ENCODE results near the gene GALNT9. TPM values are rescaled to one million over a fixed set of nuclear protein-coding genes. Genes with fewer than 3 reads are reported as not detected.

Gene GALNT9
- polyA plus RNA-seq, 1 donor from 2014 or later = 13.5 TPM

DNA sequence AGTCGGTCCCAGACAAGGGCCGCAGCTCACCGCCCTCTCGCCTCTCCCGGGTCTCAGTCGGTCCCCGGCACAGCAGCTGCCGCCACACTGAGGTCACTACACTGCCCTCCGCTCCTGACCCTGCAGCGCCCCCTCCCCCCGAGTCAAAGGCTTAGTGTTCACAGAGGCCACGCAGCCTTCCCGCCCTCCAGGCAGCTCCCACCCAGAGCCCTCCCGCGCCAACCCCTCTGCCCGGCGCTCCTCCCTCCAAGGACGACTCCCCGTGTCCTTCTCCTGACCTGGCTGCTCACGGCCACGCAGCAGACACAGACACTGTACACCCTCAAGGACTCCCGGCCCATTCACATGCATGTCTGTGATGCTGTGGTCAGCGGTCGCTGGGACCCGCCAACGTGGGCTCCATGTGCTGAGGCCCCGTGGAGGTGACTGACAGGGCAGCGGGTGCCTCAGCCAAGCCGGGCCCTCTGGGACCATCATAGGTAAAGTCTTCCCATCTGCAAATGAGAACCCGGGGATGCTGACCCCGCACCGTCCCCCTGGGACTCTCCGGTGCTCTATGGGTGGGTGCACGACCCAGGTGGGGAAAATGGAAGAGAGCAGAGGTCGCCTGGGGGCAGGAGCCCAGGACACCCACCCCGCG, 16.3 kb upstream of the GALNT9 start:
- no peak overlapping the region for H3K4me3 ChIP-seq (ENCODE audit: low read length)
- TF ChIP-seq TAF1 (IDR thresholded peaks at IDR 0.05; ENCODE audit: low read depth) (no peak), SMC3 (conservative IDR thresholded peaks at IDR 0.05; ENCODE audit: poor library complexity) (no peak), EP300 (conservative IDR thresholded peaks at IDR 0.05; ENCODE audit: poor library complexity, severe bottlenecking) (no peak), POLR2AphosphoS5 (IDR thresholded peaks at IDR 0.05) (no peak), RAD21 (conservative IDR thresholded peaks at IDR 0.05) (no peak), MXI1 (conservative IDR thresholded peaks at IDR 0.05; ENCODE audit: poor library complexity, severe bottlenecking) (no peak), EZH2 (IDR thresholded peaks at IDR 0.05; ENCODE audit: borderline replicate concordance, insufficient read depth, low read length, poor library complexity, severe bottlenecking) (no peak)
- TF ChIP-seq, protein P1, sequence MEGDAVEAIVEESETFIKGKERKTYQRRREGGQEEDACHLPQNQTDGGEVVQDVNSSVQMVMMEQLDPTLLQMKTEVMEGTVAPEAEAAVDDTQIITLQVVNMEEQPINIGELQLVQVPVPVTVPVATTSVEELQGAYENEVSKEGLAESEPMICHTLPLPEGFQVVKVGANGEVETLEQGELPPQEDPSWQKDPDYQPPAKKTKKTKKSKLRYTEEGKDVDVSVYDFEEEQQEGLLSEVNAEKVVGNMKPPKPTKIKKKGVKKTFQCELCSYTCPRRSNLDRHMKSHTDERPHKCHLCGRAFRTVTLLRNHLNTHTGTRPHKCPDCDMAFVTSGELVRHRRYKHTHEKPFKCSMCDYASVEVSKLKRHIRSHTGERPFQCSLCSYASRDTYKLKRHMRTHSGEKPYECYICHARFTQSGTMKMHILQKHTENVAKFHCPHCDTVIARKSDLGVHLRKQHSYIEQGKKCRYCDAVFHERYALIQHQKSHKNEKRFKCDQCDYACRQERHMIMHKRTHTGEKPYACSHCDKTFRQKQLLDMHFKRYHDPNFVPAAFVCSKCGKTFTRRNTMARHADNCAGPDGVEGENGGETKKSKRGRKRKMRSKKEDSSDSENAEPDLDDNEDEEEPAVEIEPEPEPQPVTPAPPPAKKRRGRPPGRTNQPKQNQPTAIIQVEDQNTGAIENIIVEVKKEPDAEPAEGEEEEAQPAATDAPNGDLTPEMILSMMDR (IDR thresholded peaks at IDR 0.05; ENCODE audit: poor library complexity, severe bottlenecking) = no peak
- TF ChIP-seq, protein P2, sequence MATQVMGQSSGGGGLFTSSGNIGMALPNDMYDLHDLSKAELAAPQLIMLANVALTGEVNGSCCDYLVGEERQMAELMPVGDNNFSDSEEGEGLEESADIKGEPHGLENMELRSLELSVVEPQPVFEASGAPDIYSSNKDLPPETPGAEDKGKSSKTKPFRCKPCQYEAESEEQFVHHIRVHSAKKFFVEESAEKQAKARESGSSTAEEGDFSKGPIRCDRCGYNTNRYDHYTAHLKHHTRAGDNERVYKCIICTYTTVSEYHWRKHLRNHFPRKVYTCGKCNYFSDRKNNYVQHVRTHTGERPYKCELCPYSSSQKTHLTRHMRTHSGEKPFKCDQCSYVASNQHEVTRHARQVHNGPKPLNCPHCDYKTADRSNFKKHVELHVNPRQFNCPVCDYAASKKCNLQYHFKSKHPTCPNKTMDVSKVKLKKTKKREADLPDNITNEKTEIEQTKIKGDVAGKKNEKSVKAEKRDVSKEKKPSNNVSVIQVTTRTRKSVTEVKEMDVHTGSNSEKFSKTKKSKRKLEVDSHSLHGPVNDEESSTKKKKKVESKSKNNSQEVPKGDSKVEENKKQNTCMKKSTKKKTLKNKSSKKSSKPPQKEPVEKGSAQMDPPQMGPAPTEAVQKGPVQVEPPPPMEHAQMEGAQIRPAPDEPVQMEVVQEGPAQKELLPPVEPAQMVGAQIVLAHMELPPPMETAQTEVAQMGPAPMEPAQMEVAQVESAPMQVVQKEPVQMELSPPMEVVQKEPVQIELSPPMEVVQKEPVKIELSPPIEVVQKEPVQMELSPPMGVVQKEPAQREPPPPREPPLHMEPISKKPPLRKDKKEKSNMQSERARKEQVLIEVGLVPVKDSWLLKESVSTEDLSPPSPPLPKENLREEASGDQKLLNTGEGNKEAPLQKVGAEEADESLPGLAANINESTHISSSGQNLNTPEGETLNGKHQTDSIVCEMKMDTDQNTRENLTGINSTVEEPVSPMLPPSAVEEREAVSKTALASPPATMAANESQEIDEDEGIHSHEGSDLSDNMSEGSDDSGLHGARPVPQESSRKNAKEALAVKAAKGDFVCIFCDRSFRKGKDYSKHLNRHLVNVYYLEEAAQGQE (IDR thresholded peaks at IDR 0.05; ENCODE audit: borderline replicate concordance) = no peak
- no peaks in the 10 kb centered on the region for H4K20me1 ChIP-seq (ENCODE audit: insufficient read depth)
- no peak overlapping the region for H2AFZ ChIP-seq (ENCODE audit: low read depth, low read length)
- H3K79me2 ChIP-seq (replicated peaks; ENCODE audit: insufficient read depth, low read length) = no peaks in the 10 kb centered on the region
- H3K9me2 ChIP-seq (ENCODE audit: insufficient read depth, low read length) = no peaks in the 10 kb centered on the region
- H3K36me3 ChIP-seq (ENCODE audit: insufficient read depth, low read length) = no peaks in the 10 kb centered on the region
- no peaks in the 10 kb centered on the region for H3K9me3 ChIP-seq (ENCODE audit: low read length)
- H3K27ac ChIP-seq (ENCODE audit: low read length) = no peak overlapping the region
- H3K27me3 ChIP-seq (ENCODE audit: insufficient read depth, low read depth, low read length) = no peaks in the 10 kb centered on the region
- no peaks in the 10 kb centered on the region for H3F3A ChIP-seq (ENCODE audit: insufficient read depth, low read length, poor library complexity, severe bottlenecking)
- no peak overlapping the region for H3K4me2 ChIP-seq (ENCODE audit: low read length)
- no peak overlapping the region for H3K9ac ChIP-seq (ENCODE audit: low read length)

DNA sequence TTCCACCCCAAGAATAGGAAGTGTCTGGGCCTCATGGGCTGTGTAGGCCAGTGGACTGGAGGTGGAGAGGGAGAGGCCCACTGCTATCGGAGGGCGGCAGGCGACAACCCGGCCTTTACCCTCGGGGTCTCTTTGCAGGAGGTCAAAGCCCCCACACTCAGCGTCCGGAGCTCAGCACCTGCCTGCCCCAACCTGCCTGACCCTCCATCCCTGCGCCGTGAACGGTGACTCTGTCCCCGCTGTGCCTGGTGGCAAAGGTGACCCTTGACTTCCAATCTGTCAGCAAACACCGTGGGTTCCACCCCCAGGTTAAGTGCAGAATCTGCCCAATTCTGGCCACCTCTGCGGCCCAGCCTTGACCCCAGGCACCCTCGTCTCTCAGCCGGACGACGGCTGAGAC, 15.7 kb upstream of the GALNT9 start:
- Histone ChIP-seq H3K9ac (ENCODE audit: low read length) (no peak overlapping the region), H3K4me2 (ENCODE audit: low read length) (no peak overlapping the region), H4K20me1 (ENCODE audit: insufficient read depth) (no peaks in the 10 kb centered on the region), H3K9me2 (ENCODE audit: insufficient read depth, low read length) (no peaks in the 10 kb centered on the region), H3K27ac (ENCODE audit: low read length) (no peak overlapping the region), H3F3A (ENCODE audit: insufficient read depth, low read length, poor library complexity, severe bottlenecking) (no peaks in the 10 kb centered on the region), H3K4me3 (ENCODE audit: low read length) (no peak overlapping the region), H3K79me2 (replicated peaks; ENCODE audit: insufficient read depth, low read length) (no peaks in the 10 kb centered on the region), H3K36me3 (ENCODE audit: insufficient read depth, low read length) (no peaks in the 10 kb centered on the region), H2AFZ (ENCODE audit: low read depth, low read length) (no peak overlapping the region), H3K9me3 (ENCODE audit: low read length) (no peaks in the 10 kb centered on the region), H3K27me3 (ENCODE audit: insufficient read depth, low read depth, low read length) (no peaks in the 10 kb centered on the region)
- TF ChIP-seq POLR2AphosphoS5 (IDR thresholded peaks at IDR 0.05) (no peak), EP300 (conservative IDR thresholded peaks at IDR 0.05; ENCODE audit: poor library complexity, severe bottlenecking) (no peak), TAF1 (IDR thresholded peaks at IDR 0.05; ENCODE audit: low read depth) (no peak), MXI1 (conservative IDR thresholded peaks at IDR 0.05; ENCODE audit: poor library complexity, severe bottlenecking) (no peak), SMC3 (conservative IDR thresholded peaks at IDR 0.05; ENCODE audit: poor library complexity) (no peak), RAD21 (conservative IDR thresholded peaks at IDR 0.05) (no peak), EZH2 (IDR thresholded peaks at IDR 0.05; ENCODE audit: borderline replicate concordance, insufficient read depth, low read length, poor library complexity, severe bottlenecking) (no peak)
- TF ChIP-seq, protein P1 (IDR thresholded peaks at IDR 0.05; ENCODE audit: poor library complexity, severe bottlenecking) = no peak
- TF ChIP-seq, protein P2 (IDR thresholded peaks at IDR 0.05; ENCODE audit: borderline replicate concordance) = no peak
